Calu3 (cell line): ENCODE measurements around the gene VARS1. TPM values are rescaled to one million over a fixed set of nuclear protein-coding genes. Genes with fewer than 3 reads are reported as not detected.
"Not testable (repeated sequence)": the region's sequence is repeated elsewhere in the genome, so short reads cannot be mapped to it uniquely, and the experiment has no call there.

Experiments used
- Bru-seq: library from RNA; stranded (reverse); fragments of 400-500 nt; gene quantifications from one replicate; lab custom pipeline; 2021; lab: Mats Ljungman, UMichigan
- BruChase-seq, 2 experiments: library from RNA; stranded (reverse); fragments of 400-500 nt; gene quantifications; one replicate each; lab custom pipeline; 2021; lab: Mats Ljungman, UMichigan
- BruUV-seq: library from RNA; stranded (reverse); fragments of 400-500 nt; replicated peaks from 2 replicates; lab custom pipeline; 2021; lab: Mats Ljungman, UMichigan
- CTCF ChIA-PET: fragments of 300-600 bp; sonication (Branson Sonifier 250); formaldehyde crosslinking; loops from one replicate; lab custom pipeline; 2022; ENCODE audit warnings: antibody characterized with exemption; lab: Charles Lee
- DNase-seq: peaks from one replicate; pipeline ENCODE4 v3.0.0; 2022
- H3K27ac Mint-ChIP-seq: one replicate; pipeline ENCODE4 v1.8.0; 2022; ENCODE audit warnings: mixed read lengths; ENCODE audit not compliant: unreplicated experiment
- H3K27me3 Mint-ChIP-seq: one replicate; pipeline ENCODE4 v1.8.0; 2022; ENCODE audit warnings: mixed read lengths; ENCODE audit not compliant: unreplicated experiment
- H3K36me3 Mint-ChIP-seq: one replicate; pipeline ENCODE4 v1.8.0; 2022; ENCODE audit warnings: mild to moderate bottlenecking, moderate library complexity, mixed read lengths; ENCODE audit not compliant: insufficient read depth, unreplicated experiment
- H3K4me1 Mint-ChIP-seq: one replicate; pipeline ENCODE4 v1.8.0; 2022; ENCODE audit warnings: mild to moderate bottlenecking, low read depth, mixed read lengths; ENCODE audit not compliant: unreplicated experiment
- H3K4me3 Mint-ChIP-seq: one replicate; pipeline ENCODE4 v1.8.0; 2022; ENCODE audit warnings: mild to moderate bottlenecking, low read depth, moderate library complexity, mixed read lengths; ENCODE audit not compliant: unreplicated experiment
- H3K9me3 Mint-ChIP-seq: one replicate; pipeline ENCODE4 v1.8.0; 2022; ENCODE audit warnings: low read depth, mixed read lengths; ENCODE audit not compliant: unreplicated experiment
- intact Hi-C: fragments of 100-400 bp; cut with micrococcal nuclease; formaldehyde crosslinking; loops from one replicate; pipeline ENCODE4 v1.10.0; 2022; ENCODE audit not compliant: unreplicated experiment
- long read RNA-seq: library from polyadenylated mRNA; stranded (forward); transcript quantifications from one replicate; pipeline ENCODE4 v2.0.0, GENCODE V29; 2022
- total RNA-seq: library from RNA; stranded (reverse); gene quantifications from 2 replicates; pipeline ENCODE4 v1.2.3, GENCODE V29; 2022
- TF ChIP-seq, protein P1 (sequence below): fragments of 200-600 bp; IDR thresholded peaks from one replicate; pipeline ENCODE4 v1.8.0; 2022; ENCODE audit warnings: antibody characterized with exemption; ENCODE audit not compliant: unreplicated experiment

The VARS1 gene
- 316 and 331 TPM in 2 replicates for total RNA-seq
- percentile 88 among the genes with signal in this experiment for Bru-seq, nascent RNA
- BruChase-seq, experiment 1, labeled RNA remaining after a 6-hour chase, result percentile 96 among the genes with signal in this experiment
- BruChase-seq, experiment 2, labeled RNA remaining after a 2-hour chase, result percentile 94 among the genes with signal in this experiment
- long read RNA-seq, full-length matches to known transcripts, result 116 of 297 reads
- long read RNA-seq, partial matches to known transcripts, result 128 of 297 reads
- long read RNA-seq, other reads (novel, unspliced or antisense), result 53 of 297 reads

DNA sequence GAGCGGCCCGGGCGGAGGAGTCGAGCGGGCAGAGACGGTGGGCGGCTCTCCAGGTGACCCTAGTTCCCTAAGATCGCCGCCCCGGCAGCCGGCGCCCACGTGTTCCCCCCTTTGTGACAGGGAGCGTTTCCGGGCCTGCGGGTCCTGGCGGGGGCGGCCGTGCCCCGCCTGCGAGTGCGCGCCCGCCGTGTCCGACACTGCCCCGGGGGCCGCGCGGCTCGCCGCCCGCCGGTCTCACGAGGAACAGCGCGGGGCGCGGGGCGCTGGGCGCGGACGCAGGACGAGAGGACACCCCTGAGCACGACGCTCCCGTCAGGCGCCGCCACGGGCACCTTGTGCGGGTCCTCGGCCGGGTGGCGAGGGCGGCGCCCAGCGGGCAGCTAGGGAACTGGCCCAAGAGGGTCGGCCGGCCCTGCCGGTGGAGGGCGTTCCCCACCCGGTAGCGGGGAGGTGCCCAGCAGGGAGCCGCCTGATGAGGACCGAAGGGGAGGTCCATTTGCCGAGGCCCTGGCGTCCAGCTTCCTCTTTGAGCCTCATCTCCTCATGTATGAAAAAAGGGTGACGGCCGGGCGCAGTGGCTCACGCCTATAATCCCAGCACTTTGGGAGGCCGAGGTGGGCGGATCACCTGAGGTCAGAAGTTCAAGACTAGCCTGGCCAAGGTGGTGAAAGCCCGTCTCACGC is at the start of gene VARS1:
Gene VARS1 (minus strand): TSS at position 137 of the 683 bp plus-strand sequence. CDS start 535 bp downstream, outside the sequence.
- CTCF ChIA-PET, result interaction anchor here (0.7 to 2.7 kb wide), 13 partner anchors 10 to 150 kb away, joined by 3 to 19 read pairs (median 4); partner anchors contain the start of genes HSPA1A, HSPA1B, HSPA1L and LSM2
- Mint-ChIP-seq H3K27me3 (no peaks in the 10 kb centered on the region), H3K4me3 (peak within 1 kb of the TSS; percentile 84), H3K36me3 (peaks cover 94% of the 10 kb centered on the region), H3K9me3 (no peaks in the 10 kb centered on the region), H3K27ac (peak within 1 kb of the TSS; percentile 93), H3K4me1 (peaks cover 40% of the 10 kb centered on the region)
- DNase-seq, result peak; percentile 99
- TF ChIP-seq, protein P1, sequence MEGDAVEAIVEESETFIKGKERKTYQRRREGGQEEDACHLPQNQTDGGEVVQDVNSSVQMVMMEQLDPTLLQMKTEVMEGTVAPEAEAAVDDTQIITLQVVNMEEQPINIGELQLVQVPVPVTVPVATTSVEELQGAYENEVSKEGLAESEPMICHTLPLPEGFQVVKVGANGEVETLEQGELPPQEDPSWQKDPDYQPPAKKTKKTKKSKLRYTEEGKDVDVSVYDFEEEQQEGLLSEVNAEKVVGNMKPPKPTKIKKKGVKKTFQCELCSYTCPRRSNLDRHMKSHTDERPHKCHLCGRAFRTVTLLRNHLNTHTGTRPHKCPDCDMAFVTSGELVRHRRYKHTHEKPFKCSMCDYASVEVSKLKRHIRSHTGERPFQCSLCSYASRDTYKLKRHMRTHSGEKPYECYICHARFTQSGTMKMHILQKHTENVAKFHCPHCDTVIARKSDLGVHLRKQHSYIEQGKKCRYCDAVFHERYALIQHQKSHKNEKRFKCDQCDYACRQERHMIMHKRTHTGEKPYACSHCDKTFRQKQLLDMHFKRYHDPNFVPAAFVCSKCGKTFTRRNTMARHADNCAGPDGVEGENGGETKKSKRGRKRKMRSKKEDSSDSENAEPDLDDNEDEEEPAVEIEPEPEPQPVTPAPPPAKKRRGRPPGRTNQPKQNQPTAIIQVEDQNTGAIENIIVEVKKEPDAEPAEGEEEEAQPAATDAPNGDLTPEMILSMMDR, result peak; percentile 96
- intact Hi-C loops, result loop anchor here (2.0 kb wide), 1 partner anchor 25 kb away; no protein-coding TSS in a partner anchor
- no TSS peak for BruUV-seq

DNA sequence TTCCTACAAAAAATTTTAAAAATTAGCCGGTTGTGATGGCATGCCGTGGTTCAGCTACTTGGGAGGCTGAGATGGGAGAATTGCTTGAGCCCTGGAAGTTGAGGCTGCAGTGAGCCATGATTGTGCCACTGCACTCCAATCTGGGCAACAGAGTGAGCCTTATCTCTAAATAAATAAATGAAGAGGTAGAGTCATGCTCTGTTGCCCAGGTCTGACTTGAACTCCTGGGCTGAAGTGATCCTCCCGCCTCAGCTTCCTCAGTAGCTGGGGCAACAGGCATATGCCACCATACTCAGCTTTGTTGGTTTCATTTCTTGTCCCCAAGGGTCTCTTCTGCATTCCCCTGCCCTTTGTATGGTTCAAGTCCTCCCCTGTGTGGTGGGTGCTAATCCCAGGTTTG is 49.0 kb upstream of the VARS1 start:
- Mint-ChIP-seq H3K36me3 (peaks cover 61% of the 10 kb centered on the region), H3K27me3 (no peaks in the 10 kb centered on the region), H3K9me3 (no peaks in the 10 kb centered on the region), H3K4me3 (no peak overlapping the region), H3K4me1 (peaks cover 6% of the 10 kb centered on the region), H3K27ac (no peak overlapping the region)
- CTCF ChIA-PET, result interaction anchor here (0.6 kb wide), 2 partner anchors 30 to 90 kb away, joined by 4 to 8 read pairs; no protein-coding TSS in a partner anchor
- no TSS peak for BruUV-seq
- DNase-seq, result no peak
- TF ChIP-seq, protein P1, result no peak
- intact Hi-C loops, result no loop called here

DNA sequence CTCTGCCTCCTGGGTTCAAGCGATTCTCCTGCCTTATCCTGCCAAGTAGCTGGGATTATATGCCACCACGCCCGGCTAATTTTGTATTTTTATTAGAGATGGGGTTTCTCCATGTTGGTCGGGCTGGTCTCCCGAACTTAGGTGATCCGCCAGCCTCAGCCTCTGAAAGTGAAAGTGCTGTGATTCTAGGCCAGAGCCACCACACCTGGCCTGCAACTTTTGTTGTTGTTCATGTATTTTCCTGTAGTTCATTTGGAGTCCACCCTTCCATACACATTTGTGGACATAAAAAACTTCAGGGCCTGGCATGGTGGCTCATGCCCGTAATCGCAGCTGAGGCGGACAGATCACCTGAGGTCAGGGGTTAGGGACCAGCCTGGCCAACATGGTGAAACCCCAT is 46.5 kb upstream of the VARS1 start:
- no peaks in the 10 kb centered on the region for H3K27me3 Mint-ChIP-seq
- BruUV-seq, result no TSS peak
- TF ChIP-seq, protein P1, result no peak
- H3K4me3 Mint-ChIP-seq, result no peak overlapping the region
- H3K27ac Mint-ChIP-seq, result no peak overlapping the region
- intact Hi-C loops, result no loop called here
- peaks cover 22% of the 10 kb centered on the region for H3K4me1 Mint-ChIP-seq
- no peaks in the 10 kb centered on the region for H3K9me3 Mint-ChIP-seq
- DNase-seq, result no peak
- CTCF ChIA-PET, result interaction anchor here (1.1 kb wide), 1 partner anchor 67 kb away, joined by 3 read pairs; no protein-coding TSS in a partner anchor
- H3K36me3 Mint-ChIP-seq, result peaks cover 86% of the 10 kb centered on the region

DNA sequence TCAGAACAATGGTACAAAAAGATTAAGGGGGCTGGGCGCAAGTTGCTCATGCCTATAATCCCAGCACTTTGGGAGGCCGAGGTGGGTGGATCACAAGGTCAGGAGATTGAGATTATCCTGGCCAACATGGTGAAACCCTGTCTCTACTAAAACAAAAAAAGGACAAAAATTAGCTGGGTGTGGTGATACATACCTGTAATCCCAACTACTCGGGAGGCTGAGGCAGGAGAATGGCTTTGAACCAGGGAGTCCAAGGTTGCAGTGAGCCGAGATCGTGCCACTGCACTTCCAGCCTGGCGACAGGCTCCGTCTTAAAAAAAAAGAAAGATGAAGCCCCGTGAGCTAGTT is 44.2 kb upstream of the VARS1 start:
- H3K9me3 Mint-ChIP-seq, DNase-seq, H3K4me3 Mint-ChIP-seq, intact Hi-C loops, BruUV-seq, H3K27me3 Mint-ChIP-seq: not testable (repeated sequence)
- peaks cover 97% of the 10 kb centered on the region for H3K36me3 Mint-ChIP-seq
- H3K27ac Mint-ChIP-seq, result peak overlapping the region; percentile 33
- CTCF ChIA-PET, result interaction anchor here (0.9 kb wide), 1 partner anchor 23 kb away, joined by 3 read pairs; the partner anchor contains the start of gene NEU1
- H3K4me1 Mint-ChIP-seq, result peaks cover 36% of the 10 kb centered on the region
